Ascending aorta (tissue), 2 donors: ENCODE data around the gene PNKD. TPM values are rescaled to one million over a fixed set of nuclear protein-coding genes. Genes with fewer than 3 reads are reported as not detected.
"Not testable (repeated sequence)": the region's sequence is repeated elsewhere in the genome, so short reads cannot be mapped to it uniquely, and the experiment has no call there.

ENCODE experiments used
- DNase-seq, 2 donors: peaks; one replicate each; pipeline ENCODE4 v3.0.0-alpha.2; 2019; ENCODE audit warnings: low spot score in 2 of 2
- H3K27ac ChIP-seq, 2 donors: fragments of 200-600 bp; sonication (generic); one replicate each; pipeline ENCODE4 v1.5.1; 2016 to 2017; ENCODE audit warnings: mild to moderate bottlenecking in 1 of 2
- H3K27me3 ChIP-seq: fragments of 200-600 bp; sonication (generic); one replicate; pipeline ENCODE4 v1.5.1; 2017
- H3K36me3 ChIP-seq, 2 donors: fragments of 200-600 bp; sonication (generic); one replicate each; pipeline ENCODE4 v1.5.1; 2016
- H3K4me1 ChIP-seq, 2 donors: fragments of 200-600 bp; sonication (generic); one replicate each; pipeline ENCODE4 v1.5.1; 2016 to 2017; ENCODE audit warnings: mild to moderate bottlenecking in 1 of 2
- H3K4me3 ChIP-seq, 2 donors: fragments of 200-600 bp; sonication (generic); one replicate each; pipeline ENCODE4 v1.5.1; 2016 to 2017; ENCODE audit warnings: mild to moderate bottlenecking in 1 of 2
- H3K9me3 ChIP-seq, 2 donors: fragments of 200-600 bp; sonication (generic); one replicate each; pipeline ENCODE4 v1.5.1; 2016
- intact Hi-C: fragments of 100-400 bp; cut with DNase I; formaldehyde crosslinking; loops from one replicate; pipeline ENCODE4 v1.15.1; 2023
- total RNA-seq: library from RNA; depleted of rRNA; stranded (reverse); fragments of >200 nt; gene quantifications from one replicate; pipeline ENCODE4 v1.1.0, GENCODE V29; 2016
- TF ChIP-seq, protein P1 (sequence below), 3 experiments: fragments of 200-600 bp in 2 of 3; fragments of 450-650 bp in 1 of 3; sonication (generic) in 2 of 3; IDR thresholded peaks; one replicate each; pipeline ENCODE4 v1.5.1; 2016 to 2019; ENCODE audit warnings: antibody characterized with exemption in 3 of 3, mild to moderate bottlenecking in 1 of 3, moderate library complexity in 1 of 3

Gene PNKD
- total RNA-seq, 1 donor from 2014 or later, result 45.8 TPM

DNA sequence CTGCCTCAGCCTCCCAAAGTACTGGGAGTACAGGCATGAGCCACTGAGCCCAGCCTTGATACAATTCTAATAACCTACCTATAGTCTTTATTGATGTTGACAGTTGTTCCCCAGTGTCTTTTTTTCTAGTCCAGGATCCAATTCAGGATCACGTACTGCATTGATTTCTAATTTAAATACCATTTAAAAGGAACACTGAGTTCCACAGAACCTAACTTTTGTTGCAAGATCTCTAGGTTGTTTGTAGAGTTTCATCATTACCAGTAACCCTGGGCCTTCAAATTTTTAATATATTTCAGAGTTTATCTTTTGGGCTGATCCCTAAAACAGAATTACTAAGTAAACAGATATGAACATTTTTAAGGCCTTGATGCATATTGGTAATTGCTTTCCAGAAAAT is 43.0 kb downstream of the PNKD start:
- no peak overlapping the region for H3K27ac ChIP-seq
- DNase-seq, result no peak
- no peaks in the 10 kb centered on the region for H3K27me3 ChIP-seq
- no peak overlapping the region for H3K4me3 ChIP-seq
- no peaks in the 10 kb centered on the region for H3K4me1 ChIP-seq
- TF ChIP-seq, protein P1, sequence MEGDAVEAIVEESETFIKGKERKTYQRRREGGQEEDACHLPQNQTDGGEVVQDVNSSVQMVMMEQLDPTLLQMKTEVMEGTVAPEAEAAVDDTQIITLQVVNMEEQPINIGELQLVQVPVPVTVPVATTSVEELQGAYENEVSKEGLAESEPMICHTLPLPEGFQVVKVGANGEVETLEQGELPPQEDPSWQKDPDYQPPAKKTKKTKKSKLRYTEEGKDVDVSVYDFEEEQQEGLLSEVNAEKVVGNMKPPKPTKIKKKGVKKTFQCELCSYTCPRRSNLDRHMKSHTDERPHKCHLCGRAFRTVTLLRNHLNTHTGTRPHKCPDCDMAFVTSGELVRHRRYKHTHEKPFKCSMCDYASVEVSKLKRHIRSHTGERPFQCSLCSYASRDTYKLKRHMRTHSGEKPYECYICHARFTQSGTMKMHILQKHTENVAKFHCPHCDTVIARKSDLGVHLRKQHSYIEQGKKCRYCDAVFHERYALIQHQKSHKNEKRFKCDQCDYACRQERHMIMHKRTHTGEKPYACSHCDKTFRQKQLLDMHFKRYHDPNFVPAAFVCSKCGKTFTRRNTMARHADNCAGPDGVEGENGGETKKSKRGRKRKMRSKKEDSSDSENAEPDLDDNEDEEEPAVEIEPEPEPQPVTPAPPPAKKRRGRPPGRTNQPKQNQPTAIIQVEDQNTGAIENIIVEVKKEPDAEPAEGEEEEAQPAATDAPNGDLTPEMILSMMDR (IDR thresholded peaks at IDR 0.05), result no peak
- H3K9me3 ChIP-seq, result no peaks in the 10 kb centered on the region
- no peaks in the 10 kb centered on the region for H3K36me3 ChIP-seq
- intact Hi-C loops, result no loop called here

DNA sequence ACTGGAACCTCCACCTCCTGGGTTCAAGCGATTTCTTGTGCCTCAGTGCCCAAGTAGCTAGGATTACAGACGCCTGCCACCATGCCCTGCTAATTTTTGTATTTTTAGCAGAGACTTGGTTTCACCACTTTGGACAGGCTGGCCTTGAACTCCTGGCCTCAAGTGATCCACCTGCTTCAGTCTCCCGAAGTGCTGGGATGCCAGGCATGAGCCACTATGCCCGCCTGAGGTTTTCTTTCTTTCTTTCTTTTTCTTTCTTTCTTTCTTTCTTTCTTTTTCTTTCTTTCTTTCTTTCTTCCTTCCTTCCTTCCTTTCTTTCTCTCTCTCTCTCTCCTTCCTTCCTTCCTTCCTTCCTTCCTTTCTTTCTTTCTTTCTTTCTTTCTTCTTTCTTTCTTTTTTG is 44.4 kb downstream of the PNKD start:
- DNase-seq, H3K9me3 ChIP-seq, intact Hi-C loops, H3K4me3 ChIP-seq, H3K36me3 ChIP-seq, H3K4me1 ChIP-seq, H3K27ac ChIP-seq, H3K27me3 ChIP-seq: not testable (repeated sequence)

DNA sequence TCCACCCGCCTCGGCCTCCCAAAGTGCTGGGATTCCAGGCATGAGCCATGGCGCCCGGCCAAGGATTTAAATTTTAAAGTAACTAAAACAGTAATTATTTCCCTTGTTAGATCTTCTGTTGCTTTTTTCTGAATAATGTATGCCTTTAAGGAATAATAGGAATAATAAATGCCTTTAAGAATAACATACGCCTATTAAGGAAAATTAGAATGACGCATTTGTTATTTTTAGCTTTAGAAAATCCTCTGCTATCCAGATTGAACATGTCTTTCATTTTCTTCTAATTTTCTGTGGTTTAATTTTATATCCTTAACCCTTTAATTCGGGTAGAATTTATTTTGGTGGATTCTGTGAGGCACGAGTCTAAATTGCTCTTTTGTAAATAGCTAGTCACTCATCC is 45.1 kb downstream of the PNKD start:
- no peaks in the 10 kb centered on the region for H3K27me3 ChIP-seq
- no peak for DNase-seq
- intact Hi-C loops, result no loop called here
- H3K27ac ChIP-seq, result no peak overlapping the region
- H3K36me3 ChIP-seq, result no peaks in the 10 kb centered on the region
- H3K4me3 ChIP-seq, result no peak overlapping the region
- no peaks in the 10 kb centered on the region for H3K4me1 ChIP-seq
- TF ChIP-seq, protein P1 (IDR thresholded peaks at IDR 0.05), result no peak
- H3K9me3 ChIP-seq, result no peaks in the 10 kb centered on the region

DNA sequence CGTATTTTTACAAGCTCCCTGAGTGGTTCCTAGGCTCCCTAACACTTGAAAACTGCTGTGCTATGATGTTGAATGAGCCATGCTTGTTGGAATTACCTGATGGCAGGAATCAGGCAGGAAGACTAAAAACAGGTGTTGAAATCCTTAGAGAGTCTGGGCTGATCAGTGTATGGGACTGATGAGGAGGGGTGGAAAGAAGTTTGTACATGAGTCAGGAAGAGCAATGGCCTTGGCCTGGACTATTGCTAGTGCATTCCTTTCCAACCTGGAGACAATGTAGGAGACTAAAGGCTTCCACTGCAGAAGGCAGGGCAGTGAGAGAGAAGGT is 46.9 kb downstream of the PNKD start:
- no peaks in the 10 kb centered on the region for H3K36me3 ChIP-seq
- TF ChIP-seq, protein P1 (IDR thresholded peaks at IDR 0.05), result no peak
- H3K27ac ChIP-seq, result no peak overlapping the region
- H3K4me3 ChIP-seq, result no peak overlapping the region
- H3K9me3 ChIP-seq, result no peaks in the 10 kb centered on the region
- intact Hi-C loops, result no loop called here
- no peak for DNase-seq
- H3K4me1 ChIP-seq, result peaks cover 0 to 1% of the 10 kb centered on the region in 2 donors
- no peaks in the 10 kb centered on the region for H3K27me3 ChIP-seq

DNA sequence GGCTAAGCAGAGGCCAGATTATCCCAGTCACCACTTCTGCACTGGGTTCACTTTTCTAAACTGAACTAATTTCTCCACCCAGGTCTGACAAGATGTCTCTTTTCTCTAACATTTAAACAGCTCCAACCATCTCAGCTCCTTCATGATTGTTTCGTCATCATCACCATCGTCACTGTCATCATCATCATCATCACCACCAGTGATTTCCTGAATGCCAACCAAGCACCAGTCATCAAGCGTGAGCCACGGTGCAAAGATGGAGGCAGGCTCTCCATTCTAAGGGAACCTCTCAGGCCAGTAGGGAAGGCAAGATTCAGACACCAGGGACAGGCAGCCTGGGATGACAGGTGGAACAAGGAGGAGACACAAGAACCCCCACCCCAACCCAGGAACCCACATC is 47.5 kb downstream of the PNKD start:
- H3K4me3 ChIP-seq, result no peak overlapping the region
- TF ChIP-seq, protein P1 (IDR thresholded peaks at IDR 0.05), result no peak
- DNase-seq, result no peak
- H3K27me3 ChIP-seq, result no peaks in the 10 kb centered on the region
- no peaks in the 10 kb centered on the region for H3K9me3 ChIP-seq
- no peak overlapping the region for H3K27ac ChIP-seq
- peaks cover 0 to 5% of the 10 kb centered on the region in 2 donors for H3K4me1 ChIP-seq
- intact Hi-C loops, result no loop called here
- no peaks in the 10 kb centered on the region for H3K36me3 ChIP-seq

DNA sequence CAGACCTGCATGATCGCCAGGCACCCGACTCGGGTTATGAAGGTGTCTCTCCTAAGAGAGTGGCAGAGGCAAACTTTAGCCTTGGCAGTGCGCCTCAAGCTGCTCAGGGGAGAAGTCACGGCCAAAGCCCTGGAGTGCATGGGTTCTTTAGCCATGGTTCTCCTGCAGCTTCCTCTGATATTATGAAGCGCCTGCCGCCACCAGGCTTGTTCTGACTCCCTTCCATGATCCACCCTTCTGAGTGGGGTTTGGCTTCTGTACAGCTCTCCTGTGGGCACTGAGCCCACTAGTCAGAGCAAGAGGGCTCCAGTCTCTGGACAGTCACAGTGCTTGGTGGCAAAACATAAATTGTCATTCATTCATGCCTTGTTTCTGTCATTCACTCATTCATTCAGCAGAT is 47.9 kb downstream of the PNKD start:
- DNase-seq, result no peak
- no peaks in the 10 kb centered on the region for H3K9me3 ChIP-seq
- H3K4me3 ChIP-seq, result no peak overlapping the region
- no peak overlapping the region for H3K27ac ChIP-seq
- no peaks in the 10 kb centered on the region for H3K36me3 ChIP-seq
- H3K4me1 ChIP-seq, result peaks cover 0 to 5% of the 10 kb centered on the region in 2 donors
- intact Hi-C loops, result no loop called here
- H3K27me3 ChIP-seq, result no peaks in the 10 kb centered on the region
- TF ChIP-seq, protein P1 (IDR thresholded peaks at IDR 0.05), result no peak
